GM04504 (cell line): ENCODE measurements around the gene CMSS1.
"Not testable (repeated sequence)": the region's sequence is repeated elsewhere in the genome, so short reads cannot be mapped to it uniquely, and the experiment has no call there.

Experiments used
- DNase-seq: peaks from one replicate; pipeline ENCODE4 v3.0.0-alpha.2; 2012; ENCODE audit warnings: low read depth

Gene CMSS1

DNA sequence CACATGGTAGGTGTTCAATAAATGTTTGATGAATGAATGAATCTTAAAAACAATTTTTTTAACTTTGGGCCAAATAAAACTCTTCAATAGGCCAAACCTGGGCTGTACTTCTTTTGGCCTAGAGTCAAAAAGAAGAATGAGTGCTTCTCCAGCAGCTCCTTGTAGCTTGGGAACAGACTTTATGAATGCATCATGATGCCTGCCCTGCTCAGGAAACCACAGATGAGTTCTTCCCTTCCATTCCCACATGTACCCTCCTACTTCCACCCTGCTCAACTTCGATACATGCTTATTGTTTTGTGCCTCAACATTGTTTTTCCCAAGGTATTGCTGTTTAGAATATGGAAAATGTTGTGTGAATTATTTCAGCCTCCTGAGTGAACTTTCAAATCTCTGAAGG lies 209.7 kb downstream of the CMSS1 start:
- DNase-seq, result no peak

DNA sequence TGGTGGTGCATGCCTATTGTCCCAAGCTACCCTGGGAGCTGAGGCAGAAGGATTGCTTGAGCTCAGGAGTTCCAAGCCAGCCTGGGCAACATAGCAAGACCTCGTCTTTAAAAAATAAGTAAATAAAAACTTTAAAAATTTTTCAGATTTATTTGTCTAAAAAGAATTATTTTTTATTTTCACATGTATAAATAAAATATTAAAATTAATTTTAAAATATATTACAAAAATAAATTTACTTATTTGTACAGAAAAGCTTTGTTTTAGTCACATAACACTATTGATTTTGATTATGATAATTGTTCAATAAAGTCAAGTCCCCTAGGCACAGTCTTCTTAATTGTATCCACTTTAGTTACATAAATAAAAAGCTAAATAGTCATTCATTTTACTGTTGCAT lies 211.4 kb downstream of the CMSS1 start:
- DNase-seq, result no peak

DNA sequence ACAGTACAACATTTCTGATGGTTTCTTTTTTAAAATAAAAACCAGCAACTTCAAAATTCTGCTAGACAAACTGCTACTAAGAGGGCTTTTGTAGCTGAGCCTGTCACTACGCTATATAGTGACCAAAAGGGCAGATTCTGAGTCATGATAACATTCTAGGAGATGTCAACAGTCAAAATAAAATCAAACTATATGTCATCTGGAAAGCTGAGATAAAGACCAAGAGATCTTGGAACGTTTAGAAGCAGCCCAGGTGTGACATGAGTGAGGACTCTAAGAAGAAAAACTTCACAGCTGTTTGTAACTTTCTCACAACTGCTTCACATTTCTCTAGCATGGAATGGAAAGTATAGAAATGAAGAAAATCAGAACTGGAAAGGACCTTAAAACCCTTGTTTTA lies 212.0 kb downstream of the CMSS1 start:
- no peak for DNase-seq

DNA sequence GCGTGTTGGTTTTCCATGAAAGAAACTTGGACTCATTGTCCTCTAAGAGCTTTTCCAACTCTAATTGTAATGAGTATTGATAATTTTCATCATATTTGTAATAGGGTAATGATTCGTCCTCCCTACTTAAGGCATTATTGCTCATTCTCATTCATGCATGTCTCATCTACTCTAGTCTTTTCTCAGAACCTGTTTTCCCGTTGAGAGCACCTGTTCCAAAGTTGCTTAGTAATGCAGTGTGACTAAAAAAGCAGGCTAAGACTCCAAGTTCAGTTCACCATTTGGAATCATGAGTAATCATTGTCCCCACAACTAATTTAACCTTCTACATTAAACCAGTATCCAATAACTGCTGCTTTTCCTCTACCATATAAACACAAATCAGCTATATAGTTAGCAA lies 212.7 kb downstream of the CMSS1 start:
- no peak for DNase-seq

DNA sequence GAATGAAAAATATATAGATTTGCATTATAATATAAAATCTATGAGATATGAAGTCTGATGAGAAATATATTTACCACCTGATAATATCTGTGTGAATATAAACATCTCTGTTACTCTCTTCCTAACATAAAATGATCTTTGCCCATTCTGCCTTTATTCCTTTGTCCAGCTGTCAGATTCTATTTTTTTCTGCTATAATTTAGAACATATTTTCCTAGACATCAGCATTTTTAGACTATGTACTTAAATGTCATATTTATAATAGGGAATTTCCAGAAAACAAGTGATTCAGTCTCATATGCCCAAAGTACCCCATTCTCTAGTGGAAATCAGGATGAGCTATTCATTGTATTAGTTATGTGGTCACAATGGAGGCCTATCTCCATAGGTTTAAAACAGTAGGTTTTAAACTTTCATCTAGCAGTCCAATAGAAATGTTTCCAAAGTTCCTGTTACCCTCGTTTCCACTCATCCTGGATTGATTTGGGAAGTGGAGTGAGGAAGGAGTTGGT lies 213.3 kb downstream of the CMSS1 start:
- no peak for DNase-seq

DNA sequence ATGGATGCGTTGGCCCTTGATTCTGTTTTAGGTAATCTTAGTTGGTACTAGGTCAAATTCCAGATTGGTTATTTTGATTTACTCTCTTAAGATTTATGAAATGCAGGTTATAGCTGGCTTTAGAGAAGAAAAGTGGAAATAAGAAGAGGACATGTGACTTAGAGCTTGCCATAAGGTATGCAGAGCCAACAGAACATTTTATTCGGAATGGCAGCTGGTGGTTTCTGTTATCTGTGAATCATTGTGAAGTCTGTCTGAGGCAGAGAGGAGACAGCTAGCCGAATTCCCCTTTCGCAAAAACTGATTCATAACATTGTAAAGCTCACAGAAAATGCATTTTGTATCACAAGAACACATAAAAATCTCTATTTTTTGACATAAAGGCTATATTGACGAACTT lies 214.6 kb downstream of the CMSS1 start:
- DNase-seq, result no peak

DNA sequence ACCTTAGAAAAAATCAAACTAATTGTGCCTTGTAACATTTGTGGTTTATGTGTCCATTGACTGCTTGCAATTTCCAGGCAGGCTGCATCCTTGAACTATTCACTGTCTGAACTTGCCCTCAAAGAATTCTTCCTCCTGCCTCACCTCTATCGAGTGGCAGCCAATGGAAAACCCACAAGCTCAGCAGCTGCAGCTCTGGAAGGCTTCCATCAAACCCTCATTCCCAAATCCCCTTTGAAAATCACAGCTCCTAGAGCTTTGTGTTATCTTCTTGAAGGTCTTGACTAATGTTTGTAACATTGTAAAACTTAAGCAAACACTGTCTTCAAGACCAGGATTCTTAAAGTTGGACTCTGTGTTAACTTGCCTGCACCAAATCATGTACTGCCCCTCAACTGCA lies 215.5 kb downstream of the CMSS1 start:
- no peak for DNase-seq

DNA sequence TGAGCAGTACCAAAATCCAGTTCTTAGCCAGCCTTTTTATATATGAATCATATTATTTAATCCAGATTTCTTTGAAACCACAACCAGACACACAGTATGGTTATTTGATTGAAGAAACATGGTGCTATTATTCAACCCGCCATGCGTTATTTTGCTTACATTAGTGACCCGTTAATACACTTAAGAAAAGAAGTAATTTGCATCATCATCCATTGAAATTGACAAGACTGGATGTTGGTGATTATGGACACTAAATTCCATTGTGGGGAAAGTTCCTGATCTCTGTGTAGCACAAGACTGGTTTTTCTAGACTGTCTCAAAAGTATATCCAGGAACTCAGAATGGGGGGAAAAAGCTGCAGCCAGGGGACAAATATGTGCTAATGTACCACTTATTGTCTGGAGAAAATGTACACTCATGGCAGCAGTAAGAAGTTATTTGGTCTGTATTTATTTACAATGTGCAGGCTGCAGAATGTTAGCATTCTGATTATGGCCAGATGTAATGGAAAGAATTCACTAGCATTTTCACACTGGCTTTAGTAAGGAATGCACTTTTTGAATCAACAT lies 216.3 kb downstream of the CMSS1 start:
- no peak for DNase-seq

DNA sequence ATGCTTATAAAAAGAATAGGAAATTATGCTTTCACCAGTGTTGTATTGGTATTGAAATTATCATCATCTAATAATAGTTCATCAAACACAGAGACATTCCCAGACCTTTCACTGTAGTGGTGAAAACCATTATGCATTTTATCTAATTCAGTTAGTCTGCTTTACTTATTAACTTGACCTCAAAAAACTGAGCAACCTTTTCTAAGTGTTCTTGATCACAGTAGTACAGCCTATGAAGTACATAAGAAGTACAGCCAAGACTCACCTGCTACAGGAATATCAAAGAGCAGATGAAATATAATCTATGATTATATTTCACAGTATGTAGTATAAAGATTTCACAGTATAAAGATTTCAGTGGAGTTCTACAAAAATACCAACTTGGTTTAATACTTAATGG lies 221.4 kb downstream of the CMSS1 start:
- DNase-seq, result no peak

DNA sequence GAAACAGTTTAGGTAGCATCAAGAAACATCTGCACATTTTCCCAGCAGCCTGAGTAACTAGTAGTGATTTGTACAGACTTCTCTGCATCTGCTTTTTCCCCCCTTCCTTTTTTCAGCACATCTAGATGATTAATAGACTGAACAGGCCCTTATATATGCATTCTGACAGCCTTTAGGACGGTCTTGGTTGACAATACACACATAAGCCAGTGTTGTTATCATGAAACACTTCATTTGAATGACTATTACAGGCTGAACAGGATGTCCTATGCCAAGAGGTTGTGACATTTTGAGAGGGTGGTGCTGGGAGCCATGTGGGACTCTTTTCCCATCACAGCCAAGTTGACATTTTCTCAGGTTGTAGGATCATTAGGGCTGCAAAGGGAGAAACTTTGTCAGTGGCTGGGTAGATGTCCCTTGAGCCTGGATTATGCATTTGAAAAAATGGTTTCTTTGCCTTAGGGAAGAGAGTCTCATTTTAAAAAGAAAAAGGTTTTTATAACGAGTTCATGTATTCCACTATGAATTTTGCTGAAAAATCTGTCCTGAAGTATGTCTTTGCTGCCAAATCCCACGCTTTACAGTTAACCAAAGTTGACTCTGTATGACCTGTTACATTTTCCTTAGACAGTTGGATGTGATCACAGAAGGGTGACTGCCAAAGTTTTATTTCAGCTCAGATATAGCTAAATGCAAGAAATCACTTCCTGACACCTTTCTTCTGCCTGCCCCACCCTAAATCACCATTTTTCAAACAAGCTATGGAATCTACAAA lies 223.0 kb downstream of the CMSS1 start:
- DNase-seq, result no peak

DNA sequence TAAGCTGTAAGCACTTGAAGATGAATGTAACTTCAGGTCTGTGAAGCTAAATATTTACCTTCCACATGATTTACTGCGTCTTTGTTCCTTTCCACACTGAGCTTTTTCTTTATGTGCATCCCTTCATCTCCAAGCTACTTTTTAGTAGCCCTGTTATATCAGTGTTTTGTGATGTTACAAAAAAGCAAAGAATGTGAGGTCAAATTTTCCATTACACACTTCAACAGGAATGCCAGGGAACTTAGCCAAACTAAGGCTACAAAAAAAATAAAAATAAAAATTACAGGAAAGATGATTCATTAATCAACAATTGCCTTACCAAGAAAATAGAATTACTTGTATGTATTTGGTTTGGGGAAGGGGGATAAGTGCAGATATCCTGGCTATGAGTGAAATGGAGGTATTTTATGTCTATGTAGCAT lies 223.7 kb downstream of the CMSS1 start:
- DNase-seq, result peak; percentile 67

DNA sequence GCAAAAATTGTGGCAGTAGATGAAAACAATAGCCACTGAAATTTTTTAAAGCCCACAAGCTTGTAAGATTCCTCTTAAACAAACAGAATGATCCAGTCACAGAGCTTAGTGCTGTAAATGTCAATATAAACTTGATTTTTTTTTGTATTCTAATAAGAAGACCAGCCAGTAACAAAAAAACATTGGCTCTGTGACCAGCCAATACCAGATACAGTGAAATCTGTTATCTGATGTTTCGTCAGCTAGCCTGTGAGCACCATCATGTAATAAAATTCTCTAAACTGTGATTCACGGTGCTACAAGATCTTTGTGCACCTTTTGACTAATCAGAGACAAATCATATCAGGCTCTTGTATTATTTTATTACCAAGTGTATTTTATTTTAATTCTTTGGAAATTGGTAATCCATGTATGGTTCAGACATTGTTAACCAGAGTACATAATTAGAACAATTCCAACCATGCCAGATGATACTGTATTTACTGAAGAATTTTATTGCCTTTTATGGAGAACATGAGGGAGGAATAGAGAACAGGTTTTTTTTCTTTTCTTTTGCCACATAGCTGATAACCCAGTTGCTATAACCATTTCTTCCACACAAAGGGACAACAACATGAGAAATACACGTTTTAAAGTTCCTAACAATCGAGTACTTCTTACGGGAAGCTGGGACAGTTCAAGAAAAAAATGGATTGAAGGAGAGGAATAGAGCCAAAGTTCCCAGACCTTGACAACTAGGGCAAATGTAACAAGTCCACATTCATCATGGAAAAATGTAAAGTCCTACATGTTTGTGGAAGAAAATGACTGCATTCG lies 224.7 kb downstream of the CMSS1 start:
- peak; percentile 68 for DNase-seq

DNA sequence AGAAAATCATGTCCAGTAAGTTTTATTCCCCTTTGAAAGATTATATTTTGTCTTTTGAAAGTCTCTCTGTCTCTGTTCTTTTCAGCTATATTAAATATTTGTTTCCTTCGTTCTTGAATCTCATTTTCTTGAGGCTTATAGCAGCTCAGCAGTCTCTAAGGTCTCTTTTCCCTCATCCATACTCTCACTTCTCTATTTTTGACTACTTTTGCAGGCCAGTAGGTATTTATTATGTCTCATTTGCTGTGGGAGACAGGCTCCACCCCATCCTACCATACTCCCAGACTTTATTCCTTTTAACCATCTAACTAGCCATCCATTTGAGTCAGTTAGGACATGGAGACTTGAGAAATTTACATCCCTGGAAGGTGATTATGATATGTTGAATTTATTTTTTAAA lies 225.6 kb downstream of the CMSS1 start:
- no peak for DNase-seq

DNA sequence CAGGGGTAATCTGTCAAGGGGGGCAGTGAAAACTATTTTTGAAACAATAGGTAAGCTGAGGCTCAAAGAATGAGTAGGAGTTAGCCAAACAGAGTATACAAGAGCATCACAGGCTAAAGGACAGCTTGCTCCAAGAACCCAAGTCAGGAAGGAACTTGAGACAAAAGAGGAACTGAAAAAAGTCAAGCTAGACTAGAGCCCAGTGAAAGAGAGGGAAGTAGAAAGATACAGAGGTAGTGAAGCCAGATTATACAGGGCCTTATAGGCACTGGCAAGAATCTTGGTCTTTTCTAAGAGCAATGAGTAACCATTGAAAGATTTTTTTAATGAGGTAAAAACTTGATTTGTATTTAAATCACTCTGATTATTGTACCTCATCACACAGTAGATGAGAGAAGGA lies 226.7 kb downstream of the CMSS1 start:
- DNase-seq, result no peak

DNA sequence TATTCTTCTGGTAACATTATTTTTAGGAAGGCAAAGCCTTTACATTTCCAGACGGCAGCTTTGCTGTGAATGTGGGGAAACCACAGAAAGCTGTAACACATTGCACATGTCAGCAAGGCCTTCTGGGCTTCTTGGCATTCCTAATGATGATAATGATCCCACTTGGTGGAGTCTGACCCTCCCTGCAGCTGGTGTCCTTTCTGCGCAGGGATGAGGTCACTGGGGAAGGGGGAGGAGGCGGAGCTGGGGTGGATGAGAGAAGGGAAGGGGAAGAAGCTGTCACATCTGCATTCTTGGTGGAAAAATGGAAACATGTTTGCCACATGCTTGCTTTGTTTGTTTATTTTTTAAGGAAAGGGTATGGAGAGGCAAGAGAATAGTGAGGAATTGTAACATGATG lies 228.0 kb downstream of the CMSS1 start:
- peak; percentile 95 for DNase-seq

DNA sequence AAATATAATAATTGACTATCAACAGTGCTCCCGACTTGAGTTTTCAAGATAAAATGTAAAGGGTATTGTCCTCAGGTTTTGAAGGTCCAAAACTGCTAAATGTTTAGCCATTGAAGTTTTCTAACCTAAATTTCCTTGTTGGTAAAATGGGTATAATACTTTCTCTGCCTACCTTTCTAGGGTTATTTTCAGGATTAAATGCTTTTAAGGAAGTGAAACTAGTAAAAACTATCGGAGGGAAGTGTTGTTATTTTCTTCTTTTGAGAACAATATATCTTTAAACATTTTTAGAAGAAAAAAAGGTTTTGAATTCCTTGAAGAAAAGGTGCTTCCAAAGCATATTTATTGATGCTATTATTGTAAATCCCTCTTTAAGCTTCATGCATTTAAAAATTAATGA lies 229.3 kb downstream of the CMSS1 start:
- no peak for DNase-seq

DNA sequence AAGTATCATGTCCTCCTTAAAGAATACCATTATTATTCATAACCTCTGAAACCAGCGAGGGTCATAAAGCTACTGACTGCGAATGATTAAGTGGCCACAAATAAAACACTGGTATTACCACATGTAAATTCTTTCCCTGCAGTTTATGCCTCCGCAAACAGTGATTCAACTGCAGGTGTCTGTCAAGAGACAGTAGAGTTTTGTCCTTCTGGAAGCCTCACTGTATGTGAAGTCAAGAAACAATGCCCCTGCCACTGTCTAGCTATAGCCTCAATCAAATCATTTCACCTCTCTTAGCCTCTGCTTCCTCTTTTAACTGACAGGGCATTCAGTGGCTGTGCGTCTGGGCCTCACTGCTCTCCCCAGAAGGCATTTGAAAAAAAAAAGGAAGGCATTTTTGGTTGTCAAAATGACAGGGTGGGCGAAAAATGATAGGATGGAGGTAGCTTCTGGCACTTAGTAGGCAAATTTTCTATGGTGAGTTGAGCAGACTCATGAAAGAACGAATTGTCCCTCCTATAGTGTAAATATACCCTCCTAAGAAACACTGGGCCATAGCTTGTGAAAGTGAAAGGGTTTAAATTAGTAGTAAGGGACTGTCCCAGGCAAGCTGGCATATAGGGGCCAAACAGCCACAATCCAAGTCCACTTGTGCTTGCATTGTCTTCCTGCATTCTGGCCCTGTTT lies 229.9 kb downstream of the CMSS1 start:
- DNase-seq, result peak; percentile 75

DNA sequence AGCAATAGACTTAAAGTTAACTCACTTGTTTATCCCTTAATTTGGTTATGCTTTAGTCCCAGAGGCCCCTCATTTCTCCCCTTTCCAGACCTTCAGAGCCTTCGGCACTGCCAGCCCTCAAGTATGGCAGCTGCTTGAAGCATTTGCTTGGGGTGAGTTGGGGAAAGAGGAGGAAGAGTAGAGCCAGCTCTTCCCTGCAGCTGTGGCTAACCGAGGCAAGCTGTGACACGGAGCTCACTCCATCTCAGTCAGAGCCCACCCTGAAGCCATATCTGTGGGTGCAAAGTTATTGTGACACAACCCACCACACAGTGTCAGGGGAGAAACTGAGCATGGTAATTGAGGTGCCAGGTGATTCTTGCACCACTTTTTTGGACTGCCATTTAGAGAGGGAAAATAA lies 230.6 kb downstream of the CMSS1 start:
- DNase-seq, result no peak

DNA sequence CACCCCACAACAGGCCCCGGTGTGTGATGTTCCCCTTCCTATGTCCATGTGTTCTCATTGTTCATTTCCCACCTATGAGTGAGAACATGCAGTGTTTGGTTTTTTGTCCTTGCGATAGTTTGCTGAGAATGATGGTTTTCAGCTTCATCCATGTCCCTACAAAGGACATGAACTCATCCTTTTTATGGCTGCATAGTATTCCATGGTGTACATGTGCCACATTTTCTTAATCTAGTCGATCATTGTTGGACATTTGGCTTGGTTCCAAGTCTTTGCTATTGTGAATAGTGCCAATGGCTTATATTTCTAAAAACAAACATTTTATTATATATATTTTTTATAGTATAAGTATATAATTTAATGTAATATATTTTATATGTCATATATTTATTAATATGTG lies 233.9 kb downstream of the CMSS1 start:
- not testable (repeated sequence) for DNase-seq

DNA sequence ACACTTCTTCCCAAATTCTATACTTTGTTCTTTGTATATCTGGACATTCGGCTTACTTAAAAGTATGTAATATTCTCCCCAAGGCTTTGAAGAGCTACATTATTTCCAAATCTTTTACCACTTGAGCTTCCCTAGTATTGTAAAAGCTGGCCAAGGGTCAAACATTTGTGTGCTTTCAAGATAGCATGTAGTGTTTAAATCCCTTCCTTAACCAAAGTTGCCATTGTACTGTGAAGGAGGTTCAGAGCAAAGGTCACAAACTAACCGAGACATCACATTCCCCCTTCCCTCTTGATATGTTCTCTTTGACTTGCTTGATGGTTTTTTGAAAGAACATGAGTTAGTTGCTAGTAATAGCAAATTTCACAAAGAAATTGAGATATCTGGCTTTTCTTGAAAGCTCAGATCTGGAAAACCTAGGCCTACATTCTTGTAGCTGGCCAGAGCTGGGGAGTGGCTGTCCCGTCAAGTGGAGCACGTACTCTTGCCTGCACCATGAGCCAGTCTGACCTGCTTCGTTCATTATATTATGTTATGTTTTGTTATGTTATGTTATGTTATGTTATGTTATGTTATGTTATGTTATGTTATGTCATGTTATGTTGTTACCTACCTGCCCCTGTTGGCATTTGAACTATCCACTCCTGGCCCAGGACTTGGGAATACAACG lies 236.4 kb downstream of the CMSS1 start:
- DNase-seq, result no peak

DNA sequence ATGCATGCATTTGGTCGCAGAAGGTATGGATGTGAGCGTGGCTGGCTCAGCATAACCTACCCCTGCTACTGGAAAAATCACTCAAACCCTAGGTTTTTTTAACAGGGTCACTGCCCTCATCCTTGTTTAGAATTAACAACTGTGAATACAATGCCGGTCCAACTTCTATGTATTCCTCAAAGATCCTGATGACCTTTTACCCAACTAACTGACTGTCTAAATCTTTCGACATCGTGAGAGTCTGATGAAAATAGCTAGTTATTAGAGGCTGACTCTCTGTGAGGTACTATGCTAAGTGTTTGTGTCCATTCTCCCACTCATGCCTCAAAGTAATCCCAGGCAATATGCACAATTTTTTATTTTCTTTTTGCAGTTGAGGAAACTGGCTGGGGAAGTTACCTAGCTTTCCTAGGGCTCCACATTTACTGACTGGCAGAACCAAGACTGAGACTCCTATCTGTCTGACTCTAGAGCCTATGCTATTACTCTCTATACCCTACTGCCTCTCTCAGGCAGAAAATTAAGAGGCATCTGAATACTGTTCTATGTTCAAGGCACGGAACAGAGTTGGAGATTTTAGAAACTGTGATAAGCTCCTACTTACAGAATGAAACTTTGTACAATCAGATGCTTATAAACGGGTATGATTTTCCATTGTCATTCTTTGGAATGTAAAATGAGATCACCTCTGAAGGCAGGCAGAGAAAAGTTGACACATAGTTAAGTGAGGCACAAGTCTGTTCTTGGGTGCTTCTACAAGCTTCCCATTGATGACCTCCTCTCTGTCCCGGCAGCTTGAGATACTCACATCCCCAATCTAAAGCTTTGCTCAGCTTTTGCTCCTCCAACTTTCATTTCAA lies 240.3 kb downstream of the CMSS1 start:
- no peak for DNase-seq
